ENCODE results near the gene LRRC8D.

Gene LRRC8D

GRCh38 chr1:89931964-89932363, 111.1 kb downstream of the LRRC8D start:
- DNase-seq, result no peak
- no peak overlapping the region for H3K4me3 ChIP-seq (ENCODE audit: low read depth, low read length)
- no peak for TF ChIP-seq CTCF (IDR thresholded peaks at IDR 0.05; ENCODE audit: low read depth, low read length)
- H3K9me3 ChIP-seq (ENCODE audit: severe bottlenecking), result no peaks in the 10 kb centered on the region
- H3K27me3 ChIP-seq (ENCODE audit: insufficient read depth, low read depth, severe bottlenecking), result no peaks in the 10 kb centered on the region
- H3K36me3 ChIP-seq, result peaks cover 9% of the 10 kb centered on the region
- H3K27ac ChIP-seq, result no peak overlapping the region

- H3K4me3 ChIP-seq (ENCODE audit: low read depth, low read length), result no peak overlapping the region
- no peaks in the 10 kb centered on the region for H3K9me3 ChIP-seq (ENCODE audit: severe bottlenecking)
- H3K36me3 ChIP-seq, result peaks cover 9% of the 10 kb centered on the region
- no peak for TF ChIP-seq CTCF (IDR thresholded peaks at IDR 0.05; ENCODE audit: low read depth, low read length)
- no peaks in the 10 kb centered on the region for H3K27me3 ChIP-seq (ENCODE audit: insufficient read depth, low read depth, severe bottlenecking)
- H3K27ac ChIP-seq, result no peak overlapping the region
- no peak for DNase-seq
Measured at GRCh38 chr1:89932598-89933364, 111.9 kb downstream of the LRRC8D start.

GRCh38 chr1:89934461-89934860, 113.6 kb downstream of the LRRC8D start:
- no peaks in the 10 kb centered on the region for H3K9me3 ChIP-seq (ENCODE audit: severe bottlenecking)
- TF ChIP-seq CTCF (IDR thresholded peaks at IDR 0.05; ENCODE audit: low read depth, low read length), result no peak
- H3K27ac ChIP-seq, result no peak overlapping the region

GRCh38 chr1:89935235-89935634, 114.4 kb downstream of the LRRC8D start:
- H3K4me3 ChIP-seq (ENCODE audit: low read depth, low read length), result no peak overlapping the region
- no peak overlapping the region for H3K27ac ChIP-seq
- H3K36me3 ChIP-seq, result peaks cover 9% of the 10 kb centered on the region

More at GRCh38 chr1:89934461-89934860, 113.6 kb downstream of the LRRC8D start:
- no peak overlapping the region for H3K4me3 ChIP-seq (ENCODE audit: low read depth, low read length)
- peaks cover 9% of the 10 kb centered on the region for H3K36me3 ChIP-seq
- no peak for DNase-seq
- no peaks in the 10 kb centered on the region for H3K27me3 ChIP-seq (ENCODE audit: insufficient read depth, low read depth, severe bottlenecking)

GRCh38 chr1:89936694-89937093, 115.9 kb downstream of the LRRC8D start:
- Histone ChIP-seq H3K27ac (no peak overlapping the region), H3K27me3 (ENCODE audit: insufficient read depth, low read depth, severe bottlenecking) (no peaks in the 10 kb centered on the region), H3K36me3 (peaks cover 9% of the 10 kb centered on the region), H3K9me3 (ENCODE audit: severe bottlenecking) (no peaks in the 10 kb centered on the region), H3K4me3 (ENCODE audit: low read depth, low read length) (no peak overlapping the region)
- TF ChIP-seq CTCF (IDR thresholded peaks at IDR 0.05; ENCODE audit: low read depth, low read length), result no peak
- DNase-seq, result no peak

More at GRCh38 chr1:89935235-89935634, 114.4 kb downstream of the LRRC8D start:
- Histone ChIP-seq H3K27me3 (ENCODE audit: insufficient read depth, low read depth, severe bottlenecking) (no peaks in the 10 kb centered on the region), H3K9me3 (ENCODE audit: severe bottlenecking) (no peaks in the 10 kb centered on the region)
- DNase-seq, result no peak
- TF ChIP-seq CTCF (IDR thresholded peaks at IDR 0.05; ENCODE audit: low read depth, low read length), result no peak

Data from WERI-Rb-1 (cell line).